Stimulated activated CD8-positive, alpha-beta memory T cell treated with anti-CD3 and anti-CD28 coated beads, Interleukin-7, amount 100 ng/mL, for 24 hours (primary cell): Measurements from ENCODE around the gene RBPJ.
"Not testable (repeated sequence)": the region's sequence is repeated elsewhere in the genome, so short reads cannot be mapped to it uniquely, and the experiment has no call there.

Experiments used
- DNase-seq: peaks from one replicate; pipeline ENCODE4 v3.0.0-alpha.2; 2020; ENCODE audit warnings: low read depth

RBPJ gene

DNA sequence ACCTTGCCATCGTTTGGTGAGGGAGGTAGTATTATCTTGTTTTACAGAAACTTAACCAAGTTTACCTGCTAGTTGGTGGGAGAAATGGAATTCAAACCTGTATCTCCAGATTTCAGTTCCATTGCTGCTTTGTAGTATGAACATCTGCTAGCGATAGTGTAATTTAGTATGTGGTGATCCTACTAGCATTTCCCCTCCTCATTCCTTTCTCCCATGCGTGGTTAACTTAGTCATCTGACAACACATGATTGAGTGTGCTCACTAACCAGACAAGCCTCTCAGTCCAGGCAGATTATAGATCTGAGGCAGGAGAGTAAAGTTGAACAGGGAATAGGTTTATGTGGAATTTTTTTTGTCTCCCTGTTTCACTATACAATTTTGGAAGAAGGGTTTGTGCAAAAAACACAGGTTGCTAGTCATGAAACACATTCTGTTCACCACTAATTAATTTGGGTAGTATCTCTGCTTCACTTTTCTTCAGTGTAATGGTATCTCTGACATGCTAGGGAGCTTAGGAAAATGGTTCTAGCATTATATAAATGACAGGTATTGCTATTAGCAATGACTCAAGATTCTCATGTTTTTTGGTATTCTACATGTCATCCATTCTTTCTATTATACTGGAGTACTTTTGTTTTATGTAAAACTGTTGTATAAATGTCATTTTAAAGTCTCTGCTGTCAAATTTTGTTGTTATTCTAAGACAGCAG, 21.7 kb downstream of the RBPJ start:
- DNase-seq, result no peak

DNA sequence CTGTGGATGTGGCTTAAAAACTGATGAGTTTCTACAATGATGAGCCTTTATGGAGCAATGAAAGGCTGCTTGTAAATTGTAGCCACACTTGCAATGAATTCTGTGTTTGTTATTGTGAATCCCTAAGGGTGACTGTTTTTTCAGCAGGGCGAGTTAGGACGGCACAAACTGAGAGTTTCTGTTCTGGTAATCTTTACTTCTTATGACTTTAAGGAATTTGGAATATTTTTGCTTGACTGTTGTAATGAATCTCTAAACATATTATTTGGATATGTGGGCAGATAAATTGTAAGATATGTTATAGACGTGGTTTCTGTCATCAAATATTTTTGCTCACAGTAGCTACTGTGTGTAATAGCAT, 22.2 kb downstream of the RBPJ start:
- DNase-seq, result no peak

DNA sequence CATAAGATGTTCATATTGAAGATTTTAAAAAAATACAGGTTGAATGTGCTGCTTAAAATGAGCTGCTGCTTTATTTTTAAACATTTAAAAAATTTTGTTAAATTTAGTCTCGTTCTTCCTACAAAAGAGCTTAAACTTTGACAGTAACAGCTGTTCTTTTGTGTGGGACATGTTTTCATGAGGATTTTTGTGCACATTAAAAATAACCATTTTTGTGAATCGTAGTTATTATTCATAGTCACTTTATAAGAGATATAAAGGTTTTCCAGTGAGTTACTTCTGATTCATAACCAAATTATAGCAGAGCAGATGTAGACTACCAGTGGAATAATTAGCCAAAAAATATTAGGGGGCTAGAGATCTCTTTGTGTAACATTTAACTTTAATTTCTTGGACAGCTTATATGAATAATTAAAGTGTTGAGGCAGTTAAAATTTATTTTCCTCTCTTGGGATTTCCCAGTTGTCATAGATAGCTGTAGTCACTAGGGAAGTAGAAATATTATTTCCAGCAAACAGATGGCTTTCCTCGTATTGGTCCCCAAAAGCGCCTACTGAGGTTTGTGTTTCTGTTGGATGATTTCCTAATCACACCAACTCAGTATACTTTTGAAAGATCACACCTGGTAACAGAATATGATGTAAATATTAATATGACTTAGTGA, 24.2 kb downstream of the RBPJ start:
- DNase-seq, result no peak

DNA sequence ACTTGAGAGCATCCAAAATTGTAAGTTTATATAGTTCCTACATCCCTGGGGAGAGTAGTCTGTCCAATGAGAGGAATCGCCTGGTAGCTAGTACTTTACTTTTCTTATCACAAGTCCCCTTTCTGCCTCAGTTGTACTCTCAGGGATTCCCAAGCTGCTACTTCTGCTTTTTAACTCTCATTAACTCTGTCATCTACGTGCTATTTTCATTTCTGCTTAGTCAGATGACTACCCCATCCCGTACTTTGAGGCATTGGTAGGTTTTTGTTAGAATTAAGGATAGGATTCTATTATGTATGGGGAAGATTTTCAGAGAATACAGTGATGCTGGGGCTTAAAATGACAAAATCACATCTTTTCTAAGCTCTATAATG, 24.7 kb downstream of the RBPJ start:
- no peak for DNase-seq

DNA sequence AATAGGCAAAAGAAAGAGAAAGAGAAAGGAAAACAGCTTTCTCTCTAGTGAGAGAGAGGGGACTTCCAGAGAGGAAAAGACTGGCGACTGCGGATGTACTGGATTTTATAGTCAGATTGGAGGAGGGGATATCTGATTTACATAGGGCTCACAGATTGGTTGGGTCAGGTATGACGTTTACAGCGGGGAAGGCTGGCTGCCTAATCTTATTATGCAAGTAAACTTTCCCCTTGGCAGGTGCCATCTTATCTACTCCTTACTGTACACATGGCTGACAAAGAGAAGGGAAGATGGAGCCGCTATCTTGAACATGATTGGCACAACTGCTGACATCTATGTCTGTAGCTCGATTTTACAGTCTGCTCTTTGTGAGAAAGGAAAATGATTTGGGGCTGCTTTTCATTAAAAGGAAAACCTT, 25.4 kb downstream of the RBPJ start:
- DNase-seq, result no peak

DNA sequence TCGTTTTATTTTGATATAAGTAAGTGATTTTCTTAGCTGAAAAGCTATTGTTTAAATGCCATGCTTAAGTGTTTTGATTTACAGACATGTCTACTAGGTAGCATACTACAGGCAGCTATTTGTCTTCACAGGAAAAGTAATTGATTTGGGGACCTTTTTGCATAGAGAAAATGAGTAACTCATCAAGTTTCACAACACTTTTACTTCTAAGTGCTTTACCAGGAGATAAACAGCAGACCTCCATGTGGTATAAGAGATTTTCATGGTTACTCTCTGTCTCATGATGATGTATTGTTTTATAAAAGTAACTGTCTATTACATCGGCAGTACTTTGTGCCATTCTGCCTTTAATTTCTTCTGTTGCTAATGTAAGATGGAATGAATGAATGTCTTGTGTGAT, 28.7 kb downstream of the RBPJ start:
- no peak for DNase-seq

DNA sequence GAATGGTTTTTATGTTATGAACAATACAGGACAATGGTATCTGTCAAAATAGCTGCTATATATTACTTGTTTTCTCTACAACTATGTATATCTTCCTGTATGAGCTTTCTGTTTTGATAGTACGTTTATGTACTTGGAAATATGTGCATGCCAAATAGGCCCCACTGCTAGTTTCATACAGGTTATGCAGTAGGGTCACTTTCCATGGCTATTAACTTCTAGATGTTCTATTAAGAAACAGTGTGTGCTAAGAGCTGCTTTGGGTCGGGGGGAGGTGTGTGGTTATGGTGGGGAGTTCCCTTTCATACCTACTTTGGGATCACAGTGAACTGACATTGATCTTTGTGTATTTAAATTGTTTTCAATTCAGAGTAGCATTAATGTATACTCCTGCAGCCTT, 30.9 kb downstream of the RBPJ start:
- DNase-seq, result no peak

DNA sequence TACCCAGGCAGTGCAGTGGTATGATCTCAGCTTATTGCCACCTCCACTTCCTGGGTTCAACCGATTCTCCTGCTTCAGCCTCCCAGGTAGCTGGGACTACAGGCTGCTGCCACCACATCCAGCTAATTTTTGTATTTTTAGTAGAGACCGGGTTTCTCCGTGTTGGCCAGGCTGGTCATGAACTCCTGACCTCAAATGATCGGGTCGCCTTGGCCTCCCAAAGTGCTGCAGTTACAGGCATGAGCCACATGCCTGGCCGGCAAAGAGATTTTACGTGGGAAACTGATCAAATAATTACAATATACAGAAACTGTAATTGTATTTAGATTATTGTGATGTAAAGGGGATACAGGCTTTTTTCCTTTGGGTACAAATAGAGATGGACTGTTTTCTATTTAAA, 33.7 kb downstream of the RBPJ start:
- no peak for DNase-seq

DNA sequence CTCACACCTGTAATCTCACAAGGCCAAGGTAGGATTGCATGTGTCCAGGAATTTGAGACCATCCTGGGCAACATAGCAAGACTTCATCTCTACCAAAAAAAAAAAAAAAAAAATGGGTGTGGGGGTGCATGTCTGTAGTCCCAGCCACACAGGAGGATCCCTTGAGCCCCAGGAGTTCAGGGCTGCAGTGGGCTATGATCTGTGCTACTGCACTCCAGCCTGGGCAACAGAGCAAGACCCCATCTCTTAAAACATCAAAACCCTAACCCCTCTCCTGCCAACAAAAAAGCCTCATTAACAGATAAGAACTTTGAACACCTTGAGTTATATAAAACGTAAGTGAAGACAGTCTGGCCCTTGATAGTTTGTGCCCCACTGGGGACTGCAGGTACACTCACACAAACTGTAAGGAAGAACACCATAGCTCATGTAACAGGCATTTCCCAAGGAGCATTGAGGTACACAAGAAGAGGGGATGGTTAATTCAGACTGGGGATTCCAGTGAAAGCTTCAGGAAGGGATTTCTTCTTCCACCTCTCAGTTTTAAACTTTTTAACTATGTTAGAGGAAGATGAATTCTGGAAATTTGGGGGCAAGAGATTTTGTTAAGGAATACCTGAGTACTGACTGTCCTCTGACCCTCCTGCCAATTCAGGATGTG, 34.7 kb downstream of the RBPJ start:
- no peak for DNase-seq

DNA sequence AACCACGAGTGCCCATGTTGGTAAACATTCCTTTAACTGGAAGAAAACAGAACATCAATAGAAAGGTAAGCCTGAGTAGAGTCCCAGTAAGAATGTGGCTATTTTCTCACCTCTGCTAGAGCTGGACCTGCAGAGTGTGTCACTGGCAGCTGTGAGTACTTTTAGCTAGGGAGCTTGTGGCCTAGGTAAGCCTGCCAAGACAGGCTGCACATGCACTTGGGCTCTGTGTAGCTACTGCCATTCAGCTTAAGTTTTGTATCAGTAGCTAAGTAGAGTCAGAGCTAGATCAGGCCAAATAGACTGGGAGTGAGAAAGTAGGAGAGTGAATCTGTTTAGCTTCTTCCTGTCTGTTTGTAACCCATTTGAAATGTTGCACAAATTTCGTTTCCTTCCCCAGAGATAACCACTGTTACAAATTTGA, 35.3 kb downstream of the RBPJ start:
- DNase-seq, result no peak

DNA sequence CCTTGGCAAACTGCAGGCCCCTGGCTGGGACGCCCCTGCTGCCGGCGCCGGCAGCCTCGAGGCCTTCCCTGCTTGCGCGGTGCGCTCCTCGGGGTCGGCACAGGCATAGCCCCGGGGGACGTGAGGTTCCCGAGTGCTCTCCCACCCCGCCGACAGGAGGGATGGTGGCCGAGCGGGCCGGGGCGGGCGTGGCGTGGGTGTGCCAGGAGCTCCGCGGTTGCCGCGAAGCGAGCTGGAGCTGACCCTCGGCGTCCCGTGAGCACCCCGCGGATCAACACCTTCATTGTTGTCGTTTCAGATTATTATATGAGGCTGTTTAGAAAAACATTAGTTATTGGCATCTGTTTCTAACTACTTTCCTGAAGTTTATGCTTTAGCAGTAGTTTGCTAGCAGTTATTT, 38.7 kb downstream of the RBPJ start:
- DNase-seq, result not testable (repeated sequence)

DNA sequence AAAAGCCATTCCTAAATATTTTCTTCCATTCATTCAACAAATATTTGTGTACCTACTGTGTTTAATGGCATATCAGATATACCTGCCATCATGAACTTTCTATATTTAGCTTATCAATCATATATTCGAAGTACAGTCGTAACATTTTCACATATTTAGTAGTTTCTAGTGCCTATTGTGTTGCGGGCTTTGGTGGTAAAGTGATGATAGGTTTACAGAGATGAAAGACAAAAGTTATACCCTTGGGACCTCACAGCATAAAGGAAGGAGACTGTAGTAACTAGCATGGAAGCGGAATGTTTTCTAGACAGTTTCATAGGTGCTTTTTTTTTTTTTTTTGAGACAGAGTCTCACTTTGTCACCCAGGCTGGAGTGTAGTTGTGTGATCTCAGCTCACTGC, 39.5 kb downstream of the RBPJ start:
- DNase-seq, result no peak

DNA sequence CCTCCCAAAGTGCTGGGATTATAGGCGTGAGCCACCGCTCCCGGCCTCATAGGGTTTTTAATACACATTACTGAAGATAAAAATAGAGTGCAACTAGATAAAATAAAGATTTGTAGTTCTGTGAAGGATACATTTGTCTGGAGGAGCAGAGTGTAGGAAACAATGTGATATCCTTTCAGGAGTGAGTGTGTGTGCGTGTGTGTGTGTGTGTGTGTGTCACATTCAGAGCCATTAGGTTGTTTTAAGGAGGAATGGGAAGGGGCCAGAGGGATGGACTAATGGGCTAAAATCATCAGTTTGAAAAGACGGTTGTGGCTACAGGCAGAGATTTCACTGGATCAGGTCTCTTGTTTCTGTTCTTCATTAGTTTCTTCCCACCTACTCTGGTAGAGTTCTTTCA, 40.0 kb downstream of the RBPJ start:
- DNase-seq, result no peak

DNA sequence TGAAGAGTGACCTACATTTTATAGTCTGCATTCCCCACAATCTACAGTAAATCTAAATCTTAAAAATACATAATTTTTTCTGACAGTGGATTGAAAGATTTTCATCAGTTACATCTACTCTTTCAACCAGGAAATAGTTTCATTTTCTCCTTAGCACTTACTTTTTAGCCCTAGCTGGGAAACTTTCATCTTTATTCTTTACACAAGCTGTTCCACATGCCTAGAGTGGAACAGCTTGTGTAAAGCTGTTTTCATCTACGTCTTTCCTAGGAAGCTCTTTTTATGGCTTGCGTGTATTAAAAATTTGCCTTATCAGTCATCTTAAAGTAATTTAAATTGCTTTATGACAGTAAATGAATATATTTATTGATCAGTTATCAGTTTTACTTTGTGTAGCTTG, 40.5 kb downstream of the RBPJ start:
- DNase-seq, result no peak

DNA sequence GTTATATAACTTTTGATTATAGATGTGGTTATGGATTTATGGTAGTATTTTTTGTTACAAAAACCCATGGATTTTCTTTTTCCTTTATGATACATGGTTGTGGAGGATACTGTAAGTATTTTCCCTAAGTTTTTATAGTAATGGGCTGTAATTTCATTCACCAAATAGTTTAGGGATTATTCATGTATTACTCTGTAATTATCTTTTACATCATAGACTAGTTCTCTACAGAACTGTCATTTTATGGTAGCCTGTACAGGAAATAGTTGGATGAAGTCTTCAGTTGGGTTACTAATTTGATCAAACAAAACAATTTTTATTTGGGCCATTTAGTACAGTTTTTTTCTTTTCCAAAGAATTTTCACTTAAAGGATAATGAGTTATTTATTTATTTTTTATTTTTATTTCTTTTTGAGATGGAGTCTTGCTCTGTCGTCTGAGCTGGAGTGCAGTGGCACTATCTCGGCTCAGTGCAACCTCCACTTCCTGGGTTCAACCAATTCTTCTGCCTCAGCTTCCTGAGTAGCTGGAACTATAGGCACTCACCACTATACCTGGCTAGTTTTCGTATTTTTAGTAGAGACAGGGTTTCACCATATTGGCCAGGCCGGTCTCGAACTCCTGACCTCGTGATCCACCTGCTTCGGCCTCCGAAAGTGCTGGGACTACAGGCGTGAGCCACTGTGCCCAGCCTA, 42.1 kb downstream of the RBPJ start:
- DNase-seq, result no peak

DNA sequence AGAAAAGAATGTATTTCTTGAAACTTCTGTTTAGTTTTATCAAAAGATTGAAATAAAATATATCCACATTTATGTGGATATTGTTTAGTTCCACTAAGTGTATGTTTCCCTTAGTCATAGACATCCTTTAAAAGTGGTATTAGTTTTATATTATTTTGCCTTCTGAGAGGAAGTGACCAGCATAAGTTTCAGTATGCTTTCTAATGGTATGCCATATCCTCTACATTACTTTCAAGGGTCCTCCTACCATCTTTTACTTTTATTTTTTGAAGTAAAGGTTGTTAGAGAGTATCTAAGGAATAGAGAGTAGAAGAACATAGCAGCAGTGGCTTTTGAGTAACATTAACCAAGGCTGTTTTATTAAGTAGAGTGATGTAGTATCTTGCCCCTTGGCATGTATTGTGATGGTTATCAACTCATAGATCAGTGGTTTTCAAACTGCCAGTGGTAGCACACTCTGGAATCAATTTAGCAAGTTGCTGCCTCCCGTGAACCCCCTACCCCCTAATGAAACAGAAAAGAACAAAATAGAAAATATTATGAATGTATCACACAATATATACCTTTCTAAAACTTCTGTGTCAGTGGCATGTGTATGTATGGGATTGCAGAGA, 44.8 kb downstream of the RBPJ start:
- DNase-seq, result no peak

DNA sequence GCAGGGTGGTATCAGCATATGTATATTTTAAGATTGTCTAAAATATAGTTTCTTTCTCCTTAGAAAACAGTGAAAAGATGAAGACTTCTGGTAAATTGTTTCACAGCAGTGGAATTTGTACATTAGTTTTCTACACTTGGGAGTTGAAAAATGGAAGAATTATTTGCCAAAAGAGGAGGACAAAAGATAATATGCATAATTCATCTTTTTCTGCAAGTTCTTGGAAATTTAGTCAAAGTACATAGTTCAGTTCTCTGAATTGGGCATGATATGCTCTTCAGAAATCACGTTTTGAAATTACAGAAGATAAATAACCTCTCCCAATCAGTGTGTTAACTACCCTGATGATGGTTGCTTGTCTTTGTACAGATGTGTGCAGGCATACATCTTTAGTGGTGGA, 47.0 kb downstream of the RBPJ start:
- DNase-seq, result no peak

DNA sequence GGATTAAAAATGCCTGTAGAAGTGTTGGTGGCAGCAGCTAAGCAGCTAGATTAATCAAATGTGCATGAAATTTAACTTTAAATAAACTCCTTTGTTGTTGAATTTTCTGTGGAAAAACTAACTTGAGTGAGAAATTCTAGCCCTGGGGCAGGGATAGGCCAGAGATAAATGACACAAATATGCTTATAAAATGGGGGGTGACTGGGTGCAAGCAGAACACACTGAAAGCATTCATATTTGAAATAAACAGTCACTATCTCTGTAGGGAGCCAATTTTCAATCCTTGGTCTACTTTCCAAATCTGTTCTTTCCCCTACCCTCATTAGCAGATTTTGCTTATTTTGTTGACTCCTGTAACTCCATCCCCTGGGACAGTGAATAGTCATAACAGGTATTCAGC, 47.9 kb downstream of the RBPJ start:
- DNase-seq, result no peak

DNA sequence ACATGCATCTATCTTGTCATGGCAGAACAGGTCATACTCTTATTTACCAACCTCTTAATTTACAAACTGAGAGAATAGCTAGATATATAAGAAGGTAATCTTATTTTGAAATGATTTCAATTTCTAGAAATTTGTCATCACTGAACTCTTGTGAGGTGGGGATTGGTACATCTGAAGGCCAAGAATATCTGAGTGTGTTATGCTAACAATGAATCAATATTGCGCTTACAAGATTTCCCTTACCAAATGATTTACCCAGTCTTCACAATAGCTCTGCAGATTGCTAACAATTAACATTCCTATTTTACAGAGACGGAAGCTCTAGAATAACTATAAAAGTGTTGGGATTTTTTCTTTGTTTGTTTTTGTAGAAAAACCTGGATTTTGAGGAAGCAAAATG, 48.3 kb downstream of the RBPJ start:
- DNase-seq, result no peak

DNA sequence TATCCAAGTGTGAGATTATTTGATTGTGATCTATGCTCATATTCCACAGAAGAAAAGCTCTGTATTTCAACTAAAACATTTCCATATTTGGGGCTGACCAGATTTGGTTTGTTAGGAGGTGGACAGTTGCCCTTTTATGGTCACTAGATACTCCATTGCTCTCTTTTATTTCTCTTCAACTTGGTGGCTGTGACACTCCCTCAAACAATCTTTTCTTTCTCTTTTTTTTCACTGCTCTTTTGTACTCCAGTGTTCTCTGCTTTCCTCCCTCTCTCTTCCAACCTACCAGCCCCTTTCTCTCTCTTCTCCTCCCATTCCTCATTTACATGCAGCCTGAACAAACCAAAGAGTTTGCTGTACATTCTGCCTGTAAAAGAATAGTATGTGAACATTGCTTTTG, 48.8 kb downstream of the RBPJ start:
- no peak for DNase-seq

DNA sequence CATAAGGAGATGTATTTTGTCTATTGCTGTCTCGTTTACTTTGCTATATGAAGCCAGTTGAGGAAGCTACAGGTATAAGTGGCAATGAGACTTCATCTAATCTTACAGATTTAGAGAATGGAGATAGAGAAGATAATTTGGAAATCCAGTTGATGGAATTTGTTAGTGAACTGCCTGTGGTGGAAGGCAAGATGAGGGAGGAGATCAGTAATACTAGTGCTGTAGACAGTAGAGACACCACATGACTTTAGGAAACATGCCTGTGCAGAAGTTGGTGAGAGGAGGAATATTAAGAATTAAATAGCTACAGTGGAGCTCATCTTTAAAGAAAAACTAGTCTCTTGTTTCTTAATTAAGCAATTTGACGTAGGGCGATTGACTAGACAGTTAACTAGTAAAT, 51.3 kb downstream of the RBPJ start:
- DNase-seq, result no peak

DNA sequence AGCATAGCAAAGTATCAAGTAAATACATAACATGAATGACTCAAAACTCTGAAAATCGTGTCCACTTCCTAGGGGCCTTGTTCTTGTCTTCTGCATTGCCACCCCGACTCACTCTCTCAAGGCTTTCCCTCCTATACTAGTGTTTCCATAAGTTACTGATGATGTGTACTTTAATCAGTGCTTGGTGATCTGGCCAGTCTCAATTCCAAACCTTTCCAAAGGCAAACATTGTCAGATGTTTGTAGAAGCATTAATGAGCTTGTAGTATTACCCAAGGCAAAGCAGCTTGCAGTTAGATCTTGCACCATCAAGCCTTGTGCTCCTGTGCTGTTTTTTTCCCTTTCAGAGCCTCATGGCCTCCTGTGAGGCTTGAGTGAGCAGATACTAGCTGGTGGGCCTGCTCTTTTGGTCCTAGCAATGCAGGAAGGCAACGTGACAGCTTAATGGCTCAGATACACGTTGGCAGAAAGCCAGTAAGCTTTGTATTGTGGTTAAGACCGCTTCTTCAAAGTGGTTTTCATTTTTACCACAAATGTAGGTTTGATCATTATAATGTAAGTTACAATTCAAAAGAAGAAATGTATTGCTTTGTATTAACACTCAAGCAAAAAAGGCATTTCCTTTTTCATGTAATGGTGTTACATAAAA, 51.8 kb downstream of the RBPJ start:
- DNase-seq, result no peak
